K562 (cell line): Measurements from ENCODE around the gene TOM1L2. TPM values are rescaled to one million over a fixed set of nuclear protein-coding genes. Genes with fewer than 3 reads are reported as not detected.
A peak's percentile ranks its signal among the peaks of the same experiment; 100 is the strongest.

ENCODE experiments used
- E2F3 ChIP-seq: fragments of 250-450 bp; sonication (Bioruptor Pico); IDR thresholded peaks from 2 replicates; pipeline ENCODE4 v1.4.0; 2020; ENCODE audit warnings: mild to moderate bottlenecking
- ETV6 ChIP-seq, 3 experiments: fragments of 150-350 bp in 1 of 3; sonication (generic) in 1 of 3; formaldehyde crosslinking in 1 of 3; IDR thresholded peaks; 2 replicates each; pipeline versions ENCODE4 v1.6.1 to v1.8.0; 2014 to 2022; ENCODE audit warnings: borderline replicate concordance in 2 of 3, low read depth in 2 of 3, antibody characterized with exemption in 1 of 3, low read length in 1 of 3, mild to moderate bottlenecking in 1 of 3, missing genetic modification reagents in 1 of 3
- FOXP4 ChIP-seq: sonication (generic); formaldehyde crosslinking; IDR thresholded peaks from 2 replicates; pipeline ENCODE4 v1.8.0; 2022; ENCODE audit warnings: mild to moderate bottlenecking, missing genetic modification reagents, borderline replicate concordance
- GTF2A2 ChIP-seq: IDR thresholded peaks from 2 replicates; pipeline ENCODE4 v1.6.1; 2016; ENCODE audit warnings: mild to moderate bottlenecking, missing genetic modification characterization, missing compliant biosample characterization
- HDAC2 ChIP-seq: fragments of 450-650 bp; IDR thresholded peaks from 2 replicates; pipeline ENCODE4 v1.6.1; 2016; ENCODE audit warnings: mild to moderate bottlenecking
- ILK ChIP-seq: fragments of 450-650 bp; IDR thresholded peaks from 2 replicates; pipeline ENCODE4 v1.6.1; 2016; ENCODE audit warnings: missing genetic modification characterization, low read depth, mild to moderate bottlenecking, missing compliant biosample characterization, moderate library complexity, borderline replicate concordance
- REST ChIP-seq, 2 experiments: fragments of 450-650 bp; formaldehyde crosslinking in 1 of 2; IDR thresholded peaks; 2 replicates each; pipeline versions ENCODE4 v1.4.0 to v1.6.1; 2014 to 2020; ENCODE audit warnings: mild to moderate bottlenecking in 2 of 2, borderline replicate concordance in 1 of 2, low read depth in 1 of 2
- TSC22D4 ChIP-seq: fragments of 450-650 bp; IDR thresholded peaks from 2 replicates; pipeline ENCODE4 v1.6.1; 2016; ENCODE audit warnings: missing genetic modification characterization, missing biosample characterization, control low read depth
- ZBTB43 ChIP-seq: sonication (generic); formaldehyde crosslinking; IDR thresholded peaks from 2 replicates; pipeline ENCODE4 v1.8.0; 2023; ENCODE audit warnings: mild to moderate bottlenecking, missing genetic modification reagents
- ZBTB8A ChIP-seq: fragments of 450-650 bp; IDR thresholded peaks from 2 replicates; pipeline ENCODE4 v1.6.1; 2018; ENCODE audit warnings: mild to moderate bottlenecking, moderate library complexity; ENCODE audit not compliant: partially characterized antibody
- ZNF197 ChIP-seq: fragments of 200-800 bp; sonication (Bioruptor generic); IDR thresholded peaks from 2 replicates; pipeline ENCODE4 v1.6.1; 2016; ENCODE audit warnings: low read depth, missing genetic modification characterization, missing compliant biosample characterization
- ZNF239 ChIP-seq: fragments of 250-450 bp; sonication (Bioruptor Pico); IDR thresholded peaks from 2 replicates; pipeline ENCODE4 v1.4.0; 2020; ENCODE audit warnings: mild to moderate bottlenecking
- ZNF507 ChIP-seq: conservative IDR thresholded peaks from 2 replicates; pipeline ENCODE4 v1.6.1; 2017; ENCODE audit warnings: missing genetic modification characterization, missing compliant biosample characterization
- ZNF511 ChIP-seq: sonication (generic); formaldehyde crosslinking; IDR thresholded peaks from 2 replicates; pipeline ENCODE4 v1.8.0; 2022; ENCODE audit warnings: mild to moderate bottlenecking, missing genetic modification reagents
- polyA plus RNA-seq, 8 experiments: library from polyadenylated mRNA; depleted of rRNA in 4 of 8; stranded (reverse) in 5 of 8; unstranded in 3 of 8; fragments of >200 nt; fragmentation: Nextera tagmentation in 2 of 8; fragmentation: Illumina TruSeq in 1 of 8; extraction: Ambion mirVana in 2 of 8; extraction: Trizol in 1 of 8; gene quantifications; 2 replicates each; pipeline versions ENCODE4 v1.2.1 to v1.2.3, GENCODE V29; 2011 to 2014; ENCODE audit warnings: inconsistent platforms in 1 of 8, missing spikeins in 1 of 8
- total RNA-seq, 7 experiments: library from RNA; depleted of rRNA in 6 of 7; stranded (reverse); fragments of >200 nt in 6 of 7; fragmentation: Illumina TruSeq in 2 of 7; extraction: Trizol in 2 of 7; gene quantifications; 2 replicates each; pipeline versions ENCODE4 v1.2.1 to v1.2.3, GENCODE V29; 2011 to 2021; ENCODE audit warnings: low replicate concordance in 1 of 7

Gene TOM1L2
- total and polyA plus RNA-seq, 9 of the 15 experiments (the other 6 are each of a cell fraction or from before 2014, with no cell fraction given) = 0.07 to 6.0 (median 2.5) TPM

GRCh38 chr17:17972126-17972951 is at the start of gene TOM1L2, which contains the start of gene DRC3 (continued):
- TF ChIP-seq ZBTB8A (no peak), ZBTB43 (CRISPR knock-in tag) (no peak), GTF2A2 (tag) (no peak), ZNF511 (peak; percentile 90), ILK (tag) (no peak), ZNF197 (no peak), HDAC2 (no peak), FOXP4 (no peak), TSC22D4 (no peak), ETV6 (IDR thresholded peaks at IDR 0.05; ENCODE audit: borderline replicate concordance in 1 of 2, low read depth in 2 of 2, low read length in 1 of 2) (no peak), ETV6 (CRISPR knock-in tag; IDR thresholded peaks at IDR 0.05; ENCODE audit: borderline replicate concordance) (no peak), ZNF507 (tag) (no peak), ZNF239 (CRISPR knock-in tag) (no peak), REST (IDR thresholded peaks at IDR 0.05; ENCODE audit: borderline replicate concordance) (peak; percentile 84), REST (CRISPR knock-in tag; IDR thresholded peaks at IDR 0.05; ENCODE audit: low read depth) (no peak), E2F3 (CRISPR knock-in tag) (no peak)
